GM20000 (cell line): Measurements from ENCODE around the gene LIPH.
A peak's percentile ranks its signal among the peaks of the same experiment; 100 is the strongest.

Experiments used
- DNase-seq: peaks from one replicate; pipeline ENCODE4 v3.0.0; 2012; ENCODE audit warnings: low spot score
- CTCF ChIP-seq: IDR thresholded peaks from 2 replicates; pipeline ENCODE4 v1.5.1; 2012; ENCODE audit warnings: mild to moderate bottlenecking, control low read depth; ENCODE audit errors: extremely low read depth, missing control alignments

LIPH gene

GRCh38 chr3:185540695-185541094 lies 11.7 kb downstream of the LIPH start:
- no peak for DNase-seq
- TF ChIP-seq CTCF: no peak

- TF ChIP-seq CTCF: no peak
- DNase-seq: no peak
Observed at GRCh38 chr3:185539934-185540333, 12.5 kb downstream of the LIPH start.

- TF ChIP-seq CTCF: no peak
- DNase-seq: peak; percentile 81
Observed at GRCh38 chr3:185537369-185537970, 14.9 kb downstream of the LIPH start.

GRCh38 chr3:185534511-185534910 lies 17.9 kb downstream of the LIPH start:
- no peak for TF ChIP-seq CTCF
- DNase-seq: no peak

- no peak for DNase-seq
- TF ChIP-seq CTCF: no peak
Observed at GRCh38 chr3:185532901-185533300, 19.5 kb downstream of the LIPH start.

- TF ChIP-seq CTCF: no peak
- DNase-seq: no peak
Observed at GRCh38 chr3:185530856-185531255, 21.5 kb downstream of the LIPH start.

- no peak for TF ChIP-seq CTCF
- no peak for DNase-seq
Observed at GRCh38 chr3:185528532-185528931, 23.9 kb downstream of the LIPH start.
